Caco-2 (cell line): Measurements from ENCODE around the gene GFRA1. TPM values are rescaled to one million over a fixed set of nuclear protein-coding genes. Genes with fewer than 3 reads are reported as not detected.

ENCODE experiments used
- BruUV-seq: library from RNA; stranded (reverse); fragments of 400-500 nt; replicated peaks from 2 replicates; lab custom pipeline; 2021; lab: Mats Ljungman, UMichigan
- CTCF ChIA-PET: fragments of 300-600 bp; sonication (Branson Sonifier 250); formaldehyde crosslinking; loops from one replicate; lab custom pipeline; 2022; ENCODE audit warnings: antibody characterized with exemption; lab: Charles Lee
- POLR2A ChIA-PET: fragments of 300-600 bp; sonication (Branson Sonifier 250); formaldehyde crosslinking; loops from one replicate; lab custom pipeline; 2022; ENCODE audit warnings: antibody characterized with exemption; lab: Charles Lee
- DNase-seq, 2 experiments: peaks; one replicate each; pipeline versions ENCODE4 v3.0.0 to v3.0.0-alpha.2; 2020 to 2022
- H3K27me3 ChIP-seq: replicated peaks from 2 replicates; pipeline ENCODE4 v1.6.0; 2011; ENCODE audit warnings: low read length; ENCODE audit not compliant: control insufficient read depth, insufficient read depth
- H3K36me3 ChIP-seq: 2 replicates; pipeline ENCODE4 v1.5.1; 2011; ENCODE audit warnings: low read length; ENCODE audit not compliant: control insufficient read depth, insufficient read depth
- H3K4me1 ChIP-seq: fragments of 250-450 bp; sonication (Bioruptor Pico); 2 replicates; pipeline ENCODE4 v1.5.1; 2020; ENCODE audit warnings: mild to moderate bottlenecking
- H3K4me3 ChIP-seq: 2 replicates; pipeline ENCODE4 v1.5.1; 2011; ENCODE audit warnings: low read depth, mild to moderate bottlenecking, control low read depth, low read length
- H3K9me3 ChIP-seq: fragments of 250-450 bp; sonication (Bioruptor Pico); 2 replicates; pipeline ENCODE4 v1.5.1; 2020; ENCODE audit warnings: mild to moderate bottlenecking, moderate library complexity
- H3K27ac Mint-ChIP-seq: one replicate; pipeline ENCODE4 v1.8.0; 2022; ENCODE audit warnings: mixed read lengths; ENCODE audit not compliant: unreplicated experiment
- H3K27me3 Mint-ChIP-seq: one replicate; pipeline ENCODE4 v1.8.0; 2022; ENCODE audit warnings: mixed read lengths; ENCODE audit not compliant: insufficient read depth, unreplicated experiment
- H3K36me3 Mint-ChIP-seq: one replicate; pipeline ENCODE4 v1.8.0; 2022; ENCODE audit warnings: mild to moderate bottlenecking, mixed read lengths; ENCODE audit not compliant: insufficient read depth, unreplicated experiment
- H3K4me1 Mint-ChIP-seq: one replicate; pipeline ENCODE4 v1.8.0; 2022; ENCODE audit warnings: low read depth, mixed read lengths; ENCODE audit not compliant: unreplicated experiment
- H3K4me3 Mint-ChIP-seq: one replicate; pipeline ENCODE4 v1.8.0; 2022; ENCODE audit warnings: mild to moderate bottlenecking, moderate library complexity, mixed read lengths; ENCODE audit not compliant: unreplicated experiment
- H3K9me3 Mint-ChIP-seq: one replicate; pipeline ENCODE4 v1.8.0; 2022; ENCODE audit warnings: mixed read lengths; ENCODE audit not compliant: unreplicated experiment
- CTCF ChIP-seq, 2 experiments: fragments of 200-600 bp in 1 of 2; IDR thresholded peaks; 1 replicate in 1 of 2; 2 replicates in 1 of 2; pipeline versions ENCODE4 v1.5.1 to v1.8.0; 2011 to 2022; ENCODE audit warnings: antibody characterized with exemption in 1 of 2, control low read depth in 1 of 2, inconsistent platforms in 1 of 2, low read depth in 1 of 2, low read length in 1 of 2, mild to moderate bottlenecking in 1 of 2, moderate library complexity in 1 of 2; ENCODE audit not compliant: insufficient read depth in 1 of 2, severe bottlenecking in 1 of 2, unreplicated experiment in 1 of 2
- intact Hi-C: fragments of 100-400 bp; cut with micrococcal nuclease; formaldehyde crosslinking; loops from one replicate; pipeline ENCODE4 v1.10.0; 2022; ENCODE audit not compliant: unreplicated experiment
- total RNA-seq: library from RNA; stranded (reverse); gene quantifications from 2 replicates; pipeline ENCODE4 v1.2.3, GENCODE V29; 2022

Gene GFRA1
- total RNA-seq, 1 experiment from 2014 or later, result not detected

DNA sequence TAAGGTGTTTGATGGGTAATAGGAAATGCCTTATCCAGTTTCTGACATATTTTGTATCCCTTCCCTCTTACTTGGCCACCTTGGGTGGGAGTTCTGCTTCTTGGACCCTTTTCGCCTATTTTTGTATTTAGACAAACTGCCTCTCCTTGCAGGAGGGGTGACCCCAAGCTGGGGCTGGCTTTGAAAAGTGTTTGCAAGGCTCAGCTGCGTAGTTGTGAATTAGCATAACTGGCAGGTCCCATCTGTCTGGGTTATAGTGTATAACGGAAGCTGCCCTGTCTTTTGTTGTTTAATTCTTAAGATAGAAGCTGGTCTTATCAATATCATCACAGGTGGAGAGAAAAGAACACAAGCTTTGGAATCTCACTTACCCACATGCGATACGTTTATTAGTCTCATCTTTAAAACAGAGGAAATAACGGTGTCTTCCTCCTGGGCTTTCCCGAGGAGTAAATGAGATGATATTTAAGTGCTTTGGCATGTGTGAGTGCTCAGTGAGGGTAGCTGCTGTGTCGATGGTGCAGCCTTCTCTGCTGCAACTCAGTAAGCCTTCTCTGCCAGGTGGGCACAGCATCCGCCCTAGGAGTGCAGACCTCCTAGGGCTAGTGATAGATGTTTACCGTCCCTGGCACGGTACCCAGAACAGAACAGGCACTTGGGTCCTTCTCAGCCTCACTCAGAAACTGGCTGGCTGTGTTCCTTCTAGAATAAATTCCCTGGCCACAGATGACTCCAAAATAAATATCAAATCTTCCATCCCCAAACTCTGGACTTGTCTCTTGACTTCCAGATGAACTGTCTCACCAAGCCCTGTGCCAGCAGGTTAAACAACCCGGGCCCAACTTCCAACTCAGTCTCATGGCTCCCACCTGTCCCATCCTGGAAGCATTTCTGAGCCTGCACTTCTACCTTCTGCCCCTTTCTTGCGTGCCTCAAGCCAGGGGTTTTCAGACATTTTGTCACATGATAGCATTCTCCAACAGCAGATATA lies 227.3 kb downstream of the GFRA1 start:
- Mint-ChIP-seq H3K4me3 (no peak overlapping the region), H3K4me1 (peaks cover 4% of the 10 kb centered on the region), H3K9me3 (peaks cover 24% of the 10 kb centered on the region), H3K36me3 (peaks cover 11% of the 10 kb centered on the region), H3K27me3 (no peaks in the 10 kb centered on the region), H3K27ac (no peak overlapping the region)
- POLR2A ChIA-PET, result no interaction called here
- Histone ChIP-seq H3K4me3 (no peak overlapping the region), H3K9me3 (no peaks in the 10 kb centered on the region; the same call in 1 of the 2 replicates), H3K4me1 (no peaks in the 10 kb centered on the region), H3K27me3 (no peaks in the 10 kb centered on the region), H3K36me3 (no peaks in the 10 kb centered on the region)
- no TSS peak for BruUV-seq
- intact Hi-C loops, result no loop called here
- CTCF ChIA-PET, result no interaction called here
- no peak for TF ChIP-seq CTCF (IDR thresholded peaks at IDR 0.05; ENCODE audit: insufficient read depth in 1 of 2, low read depth in 1 of 2, low read length in 1 of 2, severe bottlenecking in 1 of 2, unreplicated experiment in 1 of 2)
- no peak for DNase-seq

GRCh38 chr10:116044801-116045248 lies 228.2 kb downstream of the GFRA1 start:
- no peak for DNase-seq
- ChIA-PET CTCF (no interaction called here), POLR2A (no interaction called here)
- Histone ChIP-seq H3K4me1 (no peaks in the 10 kb centered on the region), H3K27me3 (no peaks in the 10 kb centered on the region), H3K4me3 (no peak overlapping the region), H3K36me3 (no peaks in the 10 kb centered on the region), H3K9me3 (no peaks in the 10 kb centered on the region; the same call in 1 of the 2 replicates)
- H3K27me3 Mint-ChIP-seq, result no peaks in the 10 kb centered on the region
- peaks cover 24% of the 10 kb centered on the region for H3K9me3 Mint-ChIP-seq
- no TSS peak for BruUV-seq
- no peak overlapping the region for H3K4me3 Mint-ChIP-seq
- TF ChIP-seq CTCF (IDR thresholded peaks at IDR 0.05; ENCODE audit: insufficient read depth in 1 of 2, low read depth in 1 of 2, low read length in 1 of 2, severe bottlenecking in 1 of 2, unreplicated experiment in 1 of 2), result no peak
- no peak overlapping the region for H3K27ac Mint-ChIP-seq
- H3K36me3 Mint-ChIP-seq, result peaks cover 11% of the 10 kb centered on the region
- intact Hi-C loops, result no loop called here
- peaks cover 4% of the 10 kb centered on the region for H3K4me1 Mint-ChIP-seq

DNA sequence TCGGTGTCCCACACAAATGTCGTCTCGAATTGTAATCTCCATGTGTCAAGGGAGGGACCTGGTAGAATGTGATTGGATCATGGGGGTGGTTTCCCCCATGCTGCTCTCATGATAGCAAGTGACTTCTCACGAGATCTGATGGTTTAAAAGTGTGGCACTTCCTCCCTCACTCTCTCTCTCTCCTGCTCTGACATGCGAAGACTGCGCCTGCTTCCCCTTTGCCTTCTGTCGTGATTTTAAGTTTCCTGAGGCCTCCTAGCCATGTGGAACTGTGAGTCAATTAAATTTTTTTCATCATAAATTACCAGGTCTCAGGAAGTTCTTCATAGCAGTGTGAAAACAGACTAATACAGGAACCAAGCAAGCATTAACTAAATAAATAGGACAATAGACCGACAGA lies 229.1 kb downstream of the GFRA1 start:
- H3K27me3 Mint-ChIP-seq, result no peaks in the 10 kb centered on the region
- H3K4me1 Mint-ChIP-seq, result peaks cover 4% of the 10 kb centered on the region

More for the DNA sequence above, 229.1 kb downstream of the GFRA1 start:
- Histone ChIP-seq H3K4me1 (no peaks in the 10 kb centered on the region), H3K27me3 (no peaks in the 10 kb centered on the region), H3K9me3 (no peaks in the 10 kb centered on the region; the same call in 1 of the 2 replicates), H3K4me3 (no peak overlapping the region), H3K36me3 (no peaks in the 10 kb centered on the region)
- TF ChIP-seq CTCF (IDR thresholded peaks at IDR 0.05; ENCODE audit: insufficient read depth in 1 of 2, low read depth in 1 of 2, low read length in 1 of 2, severe bottlenecking in 1 of 2, unreplicated experiment in 1 of 2), result no peak
- no peak for DNase-seq
- H3K36me3 Mint-ChIP-seq, result peaks cover 4% of the 10 kb centered on the region
- ChIA-PET POLR2A (no interaction called here), CTCF (no interaction called here)
- no TSS peak for BruUV-seq
- no peak overlapping the region for H3K4me3 Mint-ChIP-seq
- H3K27ac Mint-ChIP-seq, result no peak overlapping the region
- intact Hi-C loops, result no loop called here
- H3K9me3 Mint-ChIP-seq, result peaks cover 24% of the 10 kb centered on the region
